Measurements from ENCODE around the gene TXNDC17. TPM values are rescaled to one million over a fixed set of nuclear protein-coding genes. Genes with fewer than 3 reads are reported as not detected.

The TXNDC17 gene
- total and polyA plus RNA-seq, 2 of the 4 experiments (the other 2 are of a cell fraction), result 45.0 to 494 TPM

- Histone ChIP-seq H4K91ac (ENCODE audit: insufficient read depth, low read depth, low read length) (no peak overlapping the region), H2BK15ac (ENCODE audit: low read depth, low read length) (no peak overlapping the region), H3K27me3 (ENCODE audit: control insufficient read depth, insufficient read depth, low read length) (no peaks in the 10 kb centered on the region), H3K4ac (ENCODE audit: low read depth, low read length) (no peak overlapping the region), H4K8ac (ENCODE audit: low read depth in 2 of 2, low read length in 2 of 2) (no peak overlapping the region), H3K14ac (replicated peaks; ENCODE audit: low read depth, low read length) (no peak overlapping the region), H3K79me1 (ENCODE audit: low read depth in 1 of 2, low read length in 2 of 2) (peaks cover 12 to 53% of the 10 kb centered on the region in 2 experiments), H3K4me1 (ENCODE audit: control insufficient read depth, insufficient read depth, low read length) (peaks cover 1% of the 10 kb centered on the region; the same call in 1 of the 2 replicates), H3K9me1 (ENCODE audit: insufficient read depth, low read length) (peaks cover 5% of the 10 kb centered on the region), H2BK5ac (ENCODE audit: low read depth, low read length, poor library complexity, severe bottlenecking) (no peak overlapping the region), H3K27ac (ENCODE audit: insufficient read depth, low read length) (no peak overlapping the region), H3K4me2 (ENCODE audit: low read depth, low read length) (no peak overlapping the region), H3K23ac (ENCODE audit: low read depth, low read length) (no peak overlapping the region), H2AFZ (replicated peaks; ENCODE audit: low read length, poor library complexity) (no peak overlapping the region), H3K9ac (ENCODE audit: low read depth, low read length) (no peak overlapping the region), H3K36me3 (ENCODE audit: control insufficient read depth, insufficient read depth, low read length) (peaks cover 21% of the 10 kb centered on the region), H2AK9ac (replicated peaks; ENCODE audit: low read depth, low read length, poor library complexity) (no peak overlapping the region), H4K5ac (ENCODE audit: low read depth, low read length) (no peak overlapping the region), H3K4me3 (ENCODE audit: insufficient read depth, low read depth, low read length) (no peak overlapping the region), H4K20me1 (ENCODE audit: insufficient read depth, low read length) (no peaks in the 10 kb centered on the region), H3K56ac (ENCODE audit: extremely low read depth, insufficient read depth, low read length) (no peak overlapping the region), H2BK120ac (ENCODE audit: low read depth, low read length) (no peak overlapping the region), H3K9me3 (ENCODE audit: control insufficient read depth, insufficient read depth, low read length) (no peaks in the 10 kb centered on the region), H2AK5ac (ENCODE audit: low read depth, low read length) (no peak overlapping the region), H3K18ac (ENCODE audit: low read depth, low read length) (no peak overlapping the region), H2BK20ac (ENCODE audit: low read depth, low read length) (no peak overlapping the region)
- intact Hi-C loops (cut with micrococcal nuclease), result no loop called here
- TF ChIP-seq POLR2A (IDR thresholded peaks at IDR 0.05; ENCODE audit: low read depth, low read length) (no peak), NFE2L2 (IDR thresholded peaks at IDR 0.05; ENCODE audit: low read depth, low read length) (no peak), RFX5 (IDR thresholded peaks at IDR 0.05; ENCODE audit: low read depth, low read length) (no peak), CHD1 (IDR thresholded peaks at IDR 0.05; ENCODE audit: low read depth, low read length) (no peak), MAFK (IDR thresholded peaks at IDR 0.05; ENCODE audit: low read depth, low read length) (no peak), RAD21 (IDR thresholded peaks at IDR 0.05; ENCODE audit: low read length) (no peak), SMC3 (IDR thresholded peaks at IDR 0.05; ENCODE audit: low read depth, low read length) (no peak), FOS (IDR thresholded peaks at IDR 0.05; ENCODE audit: low read depth, low read length) (no peak), USF2 (IDR thresholded peaks at IDR 0.05; ENCODE audit: low read depth, low read length) (no peak), CTCF (conservative IDR thresholded peaks at IDR 0.05; ENCODE audit: low read depth, low read length) (no peak), MXI1 (IDR thresholded peaks at IDR 0.05; ENCODE audit: borderline replicate concordance, low read depth, low read length) (no peak), MAZ (IDR thresholded peaks at IDR 0.05; ENCODE audit: borderline replicate concordance, low read depth, low read length) (no peak), ELK1 (IDR thresholded peaks at IDR 0.05; ENCODE audit: borderline replicate concordance, low read depth, low read length) (no peak), CEBPB (IDR thresholded peaks at IDR 0.05; ENCODE audit: low read depth, low read length) (no peak), BHLHE40 (IDR thresholded peaks at IDR 0.05; ENCODE audit: low read depth, low read length) (no peak)
- BruUV-seq (replicated peaks), result no TSS peak
- DNase-seq (no peak), ATAC-seq (ENCODE audit: low read depth) (no peak)
- dilution Hi-C loops (cut with HindIII; ENCODE audit: low sequenced_read_pairs, unreplicated experiment), result no loop called here
- ChIA-PET CTCF (no interaction called here), POLR2A (ENCODE audit: unreplicated experiment) (no interaction called here)
- in situ Hi-C loops (cut with MboI; ENCODE audit: low sequenced_read_pairs), result no loop called here
Measured at GRCh38 chr17:6632530-6632929, 8.3 kb upstream of the TXNDC17 start.

Measured in IMR-90 (cell line).